GM19035 (cell line): ENCODE measurements around the gene USP8.
"Not testable (repeated sequence)": the region's sequence is repeated elsewhere in the genome, so short reads cannot be mapped to it uniquely, and the experiment has no call there.

Source experiments
- ATAC-seq: cut with Tn5 transposase; IDR thresholded peaks from one replicate; pipeline ENCODE4 v1.9.1; 2021; ENCODE audit not compliant: unreplicated experiment

Gene USP8

GRCh38 chr15:50424066-50424890, at the start of gene USP8:
Gene USP8, plus strand, starts transcription at chr15:50424405. Its CDS starts 14,669 bp downstream, at chr15:50439074.
- peak; percentile 95 for ATAC-seq

GRCh38 chr15:50377867-50378751, 46.1 kb upstream of the USP8 start:
- ATAC-seq: peak; percentile 100

- ATAC-seq: no peak
Observed at GRCh38 chr15:50378776-50379175, 45.4 kb upstream of the USP8 start.

GRCh38 chr15:50379413-50379812, 44.8 kb upstream of the USP8 start:
- ATAC-seq: not testable (repeated sequence)

- ATAC-seq: no peak
Observed at GRCh38 chr15:50380089-50380488, 44.1 kb upstream of the USP8 start.

- ATAC-seq: no peak
Observed at GRCh38 chr15:50381438-50381837, 42.8 kb upstream of the USP8 start.

- ATAC-seq: not testable (repeated sequence)
Observed at GRCh38 chr15:50382408-50382807, 41.8 kb upstream of the USP8 start.

GRCh38 chr15:50390554-50391264, 33.5 kb upstream of the USP8 start:
- peak; percentile 63 for ATAC-seq

GRCh38 chr15:50391561-50391960, 32.6 kb upstream of the USP8 start:
- ATAC-seq: not testable (repeated sequence)

- no peak for ATAC-seq
Observed at GRCh38 chr15:50411870-50412269, 12.3 kb upstream of the USP8 start.

GRCh38 chr15:50414624-50415023, 9.6 kb upstream of the USP8 start:
- no peak for ATAC-seq

GRCh38 chr15:50415752-50416404, 8.3 kb upstream of the USP8 start:
- ATAC-seq: no peak

- no peak for ATAC-seq
Observed at GRCh38 chr15:50416890-50417289, 7.3 kb upstream of the USP8 start.

- ATAC-seq: no peak
Observed at GRCh38 chr15:50418041-50418583, 6.1 kb upstream of the USP8 start.

GRCh38 chr15:50425219-50425618, 1.0 kb downstream of the USP8 start:
- no peak for ATAC-seq

- ATAC-seq: not testable (repeated sequence)
Observed at GRCh38 chr15:50425678-50426246, 1.6 kb downstream of the USP8 start.

GRCh38 chr15:50426428-50426827, 2.2 kb downstream of the USP8 start:
- ATAC-seq: no peak

GRCh38 chr15:50431204-50431603, 7.0 kb downstream of the USP8 start:
- no peak for ATAC-seq

GRCh38 chr15:50432230-50432629, 8.0 kb downstream of the USP8 start:
- ATAC-seq: no peak

GRCh38 chr15:50435772-50436171, 11.6 kb downstream of the USP8 start:
- ATAC-seq: no peak
